ENCODE measurements around the gene METAP1.
"Not testable (repeated sequence)": the region's sequence is repeated elsewhere in the genome, so short reads cannot be mapped to it uniquely, and the experiment has no call there.

The METAP1 gene

DNA sequence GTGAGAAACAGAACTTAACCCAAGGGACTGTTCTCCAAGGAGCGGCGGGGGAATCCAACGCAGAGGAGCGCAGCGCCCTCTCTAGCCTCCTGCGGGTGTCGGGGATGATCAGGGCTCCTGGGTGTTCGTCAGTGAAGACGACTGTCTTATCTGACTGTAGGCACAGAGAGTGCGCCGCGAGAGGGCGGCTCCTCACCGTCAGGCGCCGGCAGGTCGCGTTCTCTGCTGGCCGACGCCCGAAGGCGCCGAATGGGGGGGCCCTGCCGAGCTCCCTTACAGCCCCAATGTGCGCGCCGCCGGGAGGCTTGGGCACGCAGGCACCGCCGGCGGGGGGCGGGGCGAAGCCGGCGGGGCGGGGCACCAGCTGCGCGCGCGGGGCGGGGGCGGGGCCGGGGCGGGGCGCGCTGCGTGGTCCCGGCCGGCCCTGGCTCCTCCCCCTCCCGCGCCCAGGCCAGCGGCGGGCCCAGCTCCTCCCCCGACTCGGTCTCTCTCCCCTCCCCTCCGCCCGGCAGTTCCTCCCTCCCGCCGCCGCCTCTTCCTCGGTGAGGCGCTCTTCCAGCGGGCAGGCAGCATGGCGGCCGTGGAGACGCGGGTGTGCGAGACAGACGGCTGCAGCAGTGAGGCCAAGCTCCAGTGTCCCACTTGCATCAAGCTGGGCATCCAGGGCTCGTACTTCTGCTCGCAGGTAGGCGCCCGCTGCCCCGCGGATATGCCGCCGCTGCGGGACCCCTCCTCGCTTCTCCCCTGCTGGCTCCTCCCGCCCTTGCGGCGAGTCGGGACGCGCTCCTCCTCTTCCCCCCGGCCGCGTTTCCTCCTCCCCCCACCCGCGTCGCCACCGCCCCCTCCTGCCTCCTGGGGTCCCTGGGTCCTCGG, at the start of gene METAP1:
TSS of gene METAP1 (plus strand) at position 539 of the 873 bp plus-strand sequence. CDS start at position 572, 33 bp downstream.
- DNase-seq (ENCODE audit: low read depth in 2 of 2) = peak; percentile 93

DNA sequence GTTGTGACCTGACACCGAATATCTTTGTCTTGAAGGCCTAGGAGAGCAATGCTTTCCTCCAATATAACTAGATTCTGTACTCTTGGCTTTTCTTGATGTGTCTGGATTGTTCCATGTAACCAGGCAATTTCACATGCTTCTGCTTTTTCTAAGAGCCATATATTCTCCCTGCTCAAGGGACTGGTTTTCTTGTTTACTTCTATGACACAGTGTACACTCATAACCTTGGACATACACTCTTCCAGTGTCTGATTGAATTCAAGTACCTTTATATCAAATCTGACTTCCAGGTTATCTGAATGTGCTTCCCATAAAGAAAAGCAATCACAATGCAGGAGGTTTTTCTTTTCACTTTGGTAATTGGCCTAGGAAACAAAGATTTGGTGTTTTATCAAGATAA, 49.2 kb upstream of the METAP1 start:
- DNase-seq (ENCODE audit: low read depth in 2 of 2) = no peak

DNA sequence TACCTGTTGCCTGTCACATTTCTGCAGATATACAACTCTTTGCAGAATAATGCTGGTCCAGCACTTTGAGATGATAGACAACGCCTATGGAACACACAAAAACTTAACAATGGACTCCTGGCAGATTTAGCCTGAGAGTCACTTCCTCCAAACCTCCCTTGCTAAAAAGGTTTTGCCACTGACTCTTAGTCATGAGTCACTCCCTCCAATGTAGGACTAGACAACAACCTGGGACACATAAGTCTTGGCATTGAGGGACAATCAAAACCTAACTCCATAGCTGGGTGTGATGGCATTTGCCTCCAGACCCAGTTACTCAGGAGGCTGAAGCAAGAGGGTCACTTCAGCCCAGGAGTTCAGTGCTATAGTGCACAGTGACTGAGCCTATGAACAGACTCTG, 44.6 kb upstream of the METAP1 start:
- DNase-seq (ENCODE audit: low read depth in 2 of 2) = no peak

DNA sequence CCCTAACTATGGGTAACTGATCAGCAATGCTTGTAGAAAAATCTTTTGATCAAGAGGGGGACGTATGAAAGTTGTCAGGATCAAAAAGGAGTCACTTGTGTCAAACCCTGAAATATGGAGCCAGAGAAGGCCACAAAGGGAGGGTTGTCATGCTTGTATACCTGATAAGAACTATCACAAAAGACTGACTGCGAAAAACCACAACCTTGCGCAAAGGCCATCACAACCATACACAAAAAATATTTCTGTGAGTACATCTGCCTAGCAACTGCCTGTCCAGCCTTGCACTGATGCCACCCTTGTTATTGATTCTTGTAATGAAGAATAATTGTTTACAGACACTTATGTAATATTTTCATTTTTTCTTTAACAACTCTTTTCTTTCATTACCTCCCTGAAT, 43.8 kb upstream of the METAP1 start:
- no peak for DNase-seq (ENCODE audit: low read depth in 2 of 2)

DNA sequence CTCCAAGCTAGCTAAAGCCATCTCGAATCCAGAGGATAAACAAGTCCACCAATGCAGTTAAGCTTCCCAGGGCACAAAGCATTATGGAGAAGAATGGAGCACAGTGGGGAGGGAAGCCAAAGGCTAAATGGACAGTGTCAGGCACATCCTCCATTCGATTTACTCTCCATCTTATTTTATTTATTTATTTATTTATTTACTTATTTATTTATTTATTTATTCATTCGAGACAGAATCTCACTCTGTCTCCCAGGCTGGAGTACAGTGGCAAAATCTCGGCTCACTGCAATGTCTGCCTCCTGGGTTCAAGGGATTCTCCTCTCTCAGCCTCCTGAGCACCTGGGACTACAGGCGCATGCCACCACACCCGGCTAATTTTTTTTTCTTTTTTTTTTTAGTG, 40.3 kb upstream of the METAP1 start:
- DNase-seq (ENCODE audit: low read depth in 2 of 2) = no peak

DNA sequence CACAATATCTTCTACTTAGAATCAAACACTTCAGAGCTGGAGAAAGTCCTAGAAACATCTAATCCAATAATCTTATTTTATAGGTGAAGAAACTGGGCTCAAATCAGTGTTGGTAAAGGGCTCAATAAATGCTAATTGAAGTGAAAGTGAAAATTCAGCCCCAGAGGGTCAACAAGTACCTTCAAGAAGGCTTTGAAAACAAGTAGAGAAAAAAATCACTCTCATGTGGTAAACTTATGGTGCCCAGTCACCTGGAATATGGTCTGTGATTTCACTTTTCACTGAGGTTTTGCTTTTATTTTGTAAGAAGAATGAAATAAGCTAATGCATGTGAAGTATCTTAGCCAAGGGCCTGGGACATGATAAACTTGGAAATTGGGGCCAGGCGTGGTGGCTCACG, 37.5 kb upstream of the METAP1 start:
- no peak for DNase-seq (ENCODE audit: low read depth in 2 of 2)

DNA sequence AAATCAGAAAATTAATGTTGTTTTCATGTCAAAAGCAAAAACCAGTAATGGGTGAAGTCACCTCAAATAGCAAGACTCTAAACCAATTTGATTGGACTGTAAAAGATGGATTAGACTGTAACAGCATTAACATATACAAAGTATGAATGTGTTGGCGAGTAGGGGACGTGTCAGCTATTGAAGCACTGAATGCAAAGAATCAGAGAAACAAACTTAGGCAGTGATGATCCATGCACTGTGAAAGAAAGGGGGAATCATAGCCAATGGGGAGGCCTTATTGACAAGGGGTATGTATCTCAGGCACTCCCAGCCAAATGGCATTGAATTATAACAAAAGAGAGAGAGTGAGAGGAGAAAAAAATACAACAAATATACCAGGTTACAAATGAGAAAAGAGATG, 36.1 kb upstream of the METAP1 start:
- no peak for DNase-seq (ENCODE audit: low read depth in 2 of 2)

DNA sequence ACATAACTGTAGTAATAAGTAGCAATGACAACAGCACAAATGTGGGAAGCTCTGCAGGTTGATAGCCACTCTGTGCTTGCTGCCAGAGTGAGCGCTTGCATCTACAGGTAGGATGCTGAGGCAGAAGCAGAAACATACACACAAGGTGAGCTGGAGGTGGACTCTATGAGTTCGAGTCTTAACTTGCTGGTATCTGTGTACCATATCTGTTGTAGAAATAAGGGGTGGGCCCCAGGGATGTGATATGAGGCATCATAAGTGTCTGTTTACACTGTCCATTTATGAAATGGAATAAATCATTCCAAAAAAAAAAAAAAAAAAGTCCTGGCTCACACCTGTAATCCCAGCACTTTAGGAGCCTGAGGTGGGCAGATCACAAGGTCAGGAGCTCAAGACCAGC, 33.8 kb upstream of the METAP1 start:
- no peak for DNase-seq (ENCODE audit: low read depth in 2 of 2)

DNA sequence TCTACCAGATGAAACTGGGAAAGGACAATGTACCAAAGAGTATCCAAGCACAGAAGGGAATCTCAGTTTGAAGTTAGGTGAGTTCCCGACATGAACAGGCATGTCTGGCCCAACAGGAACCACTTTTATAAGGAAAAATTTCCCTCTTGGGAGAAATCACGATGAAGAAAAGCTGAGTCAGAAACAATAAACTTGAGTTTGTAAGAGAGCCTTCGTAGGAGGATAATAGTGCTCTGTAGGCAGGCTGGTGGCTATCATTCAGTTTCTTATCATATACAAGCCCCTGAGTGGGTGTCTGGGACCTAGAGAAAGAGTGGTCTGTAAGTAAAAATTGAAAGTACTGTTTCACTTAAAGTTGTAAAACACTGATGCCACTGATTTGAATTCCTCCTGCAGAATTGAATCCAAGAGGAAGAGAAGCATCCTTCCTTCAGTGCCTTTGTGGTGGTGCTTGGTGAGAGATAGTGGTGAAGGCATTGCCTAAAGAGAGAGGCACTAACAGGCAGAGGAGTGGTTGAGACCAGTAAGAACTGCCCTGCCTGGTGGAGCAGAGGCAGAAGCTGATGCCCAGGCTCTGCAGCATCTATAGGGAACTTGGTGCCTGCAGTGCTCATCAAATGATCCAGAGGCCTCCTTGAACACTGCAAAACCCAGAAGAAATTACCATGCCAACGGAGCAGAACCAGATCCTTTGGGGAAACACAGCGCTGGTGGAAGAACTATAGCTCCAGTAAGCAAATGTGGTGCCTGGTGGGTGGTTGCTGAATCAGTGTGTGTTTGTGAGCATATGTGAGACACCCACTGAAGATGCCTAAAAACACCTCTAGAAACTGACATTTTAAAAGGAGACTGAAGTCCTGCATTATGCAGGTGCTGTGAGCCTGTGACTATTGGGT, 31.7 kb upstream of the METAP1 start:
- DNase-seq (ENCODE audit: low read depth in 2 of 2) = no peak

DNA sequence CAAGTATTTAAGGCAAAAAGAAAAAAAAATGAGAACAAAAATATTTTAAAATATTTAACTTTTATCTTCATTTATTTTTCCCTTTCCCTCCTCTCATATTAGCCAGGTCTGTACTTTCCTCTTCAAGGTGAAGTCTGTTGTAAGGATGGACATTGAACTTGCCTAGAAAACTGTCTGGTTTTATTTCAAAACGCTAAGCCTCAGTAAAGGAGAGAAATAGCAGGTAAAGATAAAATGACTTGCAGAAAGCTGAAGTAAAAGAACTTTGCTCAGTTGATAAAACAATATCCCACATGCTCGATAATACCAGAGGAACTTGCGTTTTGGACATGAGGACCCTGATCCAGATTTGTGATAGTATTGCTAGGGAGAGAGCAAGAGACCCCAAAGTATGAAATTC, 28.6 kb upstream of the METAP1 start:
- DNase-seq (ENCODE audit: low read depth in 2 of 2) = no peak

DNA sequence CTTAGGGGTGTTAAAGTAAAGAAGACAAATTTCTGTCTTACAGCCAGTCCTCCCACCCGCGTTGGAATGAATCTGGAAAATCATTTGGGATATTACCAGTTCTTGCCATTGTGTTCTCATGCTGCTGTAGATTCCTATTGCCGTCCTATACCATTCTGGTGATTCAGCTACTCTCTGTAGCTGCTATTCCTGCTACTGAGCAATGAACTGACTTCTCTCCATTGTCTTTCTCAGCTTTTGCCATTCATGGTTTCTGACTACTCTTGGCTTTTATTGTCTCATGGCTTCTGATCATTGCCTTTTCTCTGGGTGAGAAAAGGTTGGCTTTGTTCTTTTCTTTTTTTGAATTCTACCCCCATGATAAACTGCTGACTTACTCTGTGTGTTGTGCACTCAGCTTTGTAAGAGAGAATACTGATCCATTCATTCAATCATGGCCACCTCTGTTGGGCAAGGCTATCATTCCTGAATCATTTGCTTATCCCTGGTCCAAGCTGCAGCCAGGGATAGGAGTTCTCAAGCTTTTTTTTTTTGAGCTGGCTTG, 27.7 kb upstream of the METAP1 start:
- no peak for DNase-seq (ENCODE audit: low read depth in 2 of 2)

DNA sequence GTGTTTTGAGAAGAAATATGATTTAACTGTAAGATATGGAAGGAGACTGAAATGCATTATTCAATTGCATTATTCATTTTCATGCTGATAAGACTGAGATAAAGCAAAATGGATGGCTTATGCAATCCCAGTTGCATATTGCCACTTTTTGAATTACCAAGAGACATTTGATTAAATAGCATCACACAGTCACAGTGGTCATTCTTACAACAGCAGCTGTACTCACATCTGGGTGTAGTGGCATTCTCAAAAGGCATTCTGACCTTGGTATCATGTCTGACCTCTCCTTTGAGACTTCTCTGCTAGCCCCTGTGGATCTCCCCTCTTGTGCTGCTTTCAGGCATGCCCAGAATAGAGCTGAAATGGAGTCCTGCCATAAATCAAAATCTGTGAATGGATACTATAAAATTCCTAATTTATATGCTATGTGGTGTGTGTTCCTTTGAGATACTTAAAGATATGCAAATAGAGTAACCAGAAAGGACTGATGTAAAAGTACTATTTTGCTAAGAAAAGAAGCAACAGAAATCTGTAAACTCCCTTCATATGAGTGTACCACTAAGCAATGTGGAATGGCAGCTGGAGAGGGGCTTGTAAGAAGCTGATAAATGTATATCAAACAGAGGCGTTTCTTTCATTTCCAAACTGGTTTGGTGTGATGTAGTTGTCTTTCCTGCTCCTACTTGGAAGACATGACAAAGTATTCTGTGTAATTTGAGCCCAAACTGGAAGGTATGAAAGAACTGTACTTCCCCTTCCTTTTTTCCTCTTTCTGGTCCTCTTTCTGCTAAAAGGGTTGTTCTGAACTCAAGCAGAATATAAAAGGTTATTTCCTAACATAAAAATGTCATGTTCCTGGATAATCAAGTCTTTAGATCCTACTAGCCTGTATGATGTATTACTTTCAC, 25.4 kb upstream of the METAP1 start:
- no peak for DNase-seq (ENCODE audit: low read depth in 2 of 2)

DNA sequence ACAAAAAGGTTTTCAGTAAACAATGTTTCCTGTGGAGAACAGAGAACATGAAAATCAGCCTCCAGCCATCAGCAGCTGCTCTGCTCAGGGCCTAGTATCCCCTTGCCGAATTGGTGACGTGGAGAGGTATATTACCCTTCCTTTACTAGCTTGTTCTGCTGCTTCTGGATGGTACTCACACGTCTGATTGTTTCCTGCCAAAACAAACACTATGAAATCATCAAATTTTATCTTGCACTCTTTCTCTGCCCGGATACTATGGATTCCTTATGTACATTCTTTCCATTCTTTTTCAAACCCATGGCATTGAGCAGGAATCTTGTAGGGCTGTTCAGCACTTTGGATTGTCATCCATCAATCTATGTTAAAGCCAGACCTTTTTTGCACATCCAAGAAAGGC, 18.8 kb upstream of the METAP1 start:
- no peak for DNase-seq (ENCODE audit: low read depth in 2 of 2)

DNA sequence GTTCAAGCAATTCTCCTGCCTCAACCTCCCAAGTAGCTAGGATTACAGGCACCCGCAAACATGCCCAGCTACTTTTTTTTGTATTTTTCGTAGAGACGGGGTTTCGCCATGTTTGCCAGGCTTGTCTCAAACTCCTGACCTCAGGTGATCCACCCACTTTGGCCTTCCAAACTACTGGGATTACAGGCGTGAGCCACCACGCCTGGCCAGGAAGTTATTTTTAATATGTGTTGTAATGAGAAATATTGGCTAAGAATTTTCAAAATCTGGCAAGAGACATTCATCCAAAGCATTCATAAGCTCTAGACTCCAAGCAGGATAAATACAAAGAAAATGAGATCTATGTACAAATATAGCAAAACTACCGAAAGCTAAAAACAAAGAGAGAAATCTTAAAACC, 18.0 kb upstream of the METAP1 start:
- no peak for DNase-seq (ENCODE audit: low read depth in 2 of 2)

DNA sequence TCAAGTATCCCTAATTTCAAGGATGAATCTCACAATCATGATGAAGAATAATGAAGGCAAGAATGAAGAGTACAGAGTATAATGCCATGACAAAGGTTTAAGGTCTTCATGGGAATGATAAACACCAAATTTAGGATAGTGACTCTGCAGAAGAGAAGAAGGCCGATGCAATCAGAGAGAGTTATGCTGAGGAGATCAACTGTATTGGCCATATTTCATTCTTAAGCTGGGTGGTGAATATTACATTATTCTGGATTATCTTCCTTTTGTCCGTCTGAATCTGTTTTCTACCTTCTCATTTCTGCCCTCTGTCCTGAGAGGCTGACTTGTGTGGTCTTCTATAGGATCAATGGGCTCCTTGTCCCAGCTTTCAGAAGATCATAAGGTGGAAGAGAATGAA, 7.8 kb upstream of the METAP1 start:
- no peak for DNase-seq (ENCODE audit: low read depth in 2 of 2)

DNA sequence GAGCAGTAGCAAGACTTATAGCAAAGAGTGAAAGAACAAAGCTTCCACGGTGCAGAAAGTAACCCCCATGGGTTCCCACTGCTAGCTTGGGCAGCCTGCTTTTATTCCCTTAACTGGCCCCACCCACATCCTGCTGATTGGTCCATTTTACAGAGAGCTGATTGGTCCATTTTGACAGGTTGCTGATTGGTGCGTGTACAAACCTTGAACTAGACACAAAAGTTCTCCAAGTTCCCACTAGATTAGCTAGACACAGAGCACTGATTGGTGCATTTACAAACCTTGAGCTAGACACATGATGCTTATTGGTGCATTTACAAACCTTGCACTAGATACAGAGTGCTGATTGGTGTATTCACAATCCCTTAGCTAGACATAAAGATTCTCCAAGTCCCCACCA, 2.7 kb upstream of the METAP1 start:
- DNase-seq (ENCODE audit: low read depth in 2 of 2) = not testable (repeated sequence)

DNA sequence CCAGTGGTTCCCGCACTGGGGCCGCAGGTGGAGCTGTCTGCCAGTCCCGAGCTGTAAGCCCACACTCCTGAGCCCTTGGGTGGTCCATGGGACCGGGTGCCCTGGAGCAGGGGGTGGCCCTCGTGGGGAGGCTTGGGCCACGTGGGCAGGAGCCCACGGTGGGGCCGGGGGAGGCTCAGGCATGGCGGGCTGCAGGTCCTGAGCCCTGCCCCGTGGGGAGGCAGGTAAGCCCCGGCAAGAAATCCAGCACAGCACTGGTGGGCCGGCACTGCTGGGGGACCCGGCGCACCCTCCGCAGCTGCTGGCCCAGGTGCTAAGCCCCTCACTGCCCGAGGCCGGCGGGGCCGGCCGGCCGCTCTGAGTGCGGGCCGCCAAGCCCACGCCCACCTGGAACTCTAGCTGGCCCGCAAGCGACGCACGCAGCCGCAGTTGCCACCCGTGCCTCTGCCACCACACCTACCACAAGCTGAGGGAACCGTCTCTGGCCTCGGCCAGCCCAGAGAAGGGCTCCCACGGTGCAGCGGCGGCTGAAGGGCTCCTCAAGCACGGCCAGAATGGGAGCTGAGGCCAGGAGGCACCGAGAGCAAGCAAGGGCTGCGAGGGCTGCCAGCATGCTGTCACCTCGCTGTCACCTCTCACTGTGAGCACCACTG, 2.0 kb upstream of the METAP1 start:
- DNase-seq (ENCODE audit: low read depth in 2 of 2) = no peak

DNA sequence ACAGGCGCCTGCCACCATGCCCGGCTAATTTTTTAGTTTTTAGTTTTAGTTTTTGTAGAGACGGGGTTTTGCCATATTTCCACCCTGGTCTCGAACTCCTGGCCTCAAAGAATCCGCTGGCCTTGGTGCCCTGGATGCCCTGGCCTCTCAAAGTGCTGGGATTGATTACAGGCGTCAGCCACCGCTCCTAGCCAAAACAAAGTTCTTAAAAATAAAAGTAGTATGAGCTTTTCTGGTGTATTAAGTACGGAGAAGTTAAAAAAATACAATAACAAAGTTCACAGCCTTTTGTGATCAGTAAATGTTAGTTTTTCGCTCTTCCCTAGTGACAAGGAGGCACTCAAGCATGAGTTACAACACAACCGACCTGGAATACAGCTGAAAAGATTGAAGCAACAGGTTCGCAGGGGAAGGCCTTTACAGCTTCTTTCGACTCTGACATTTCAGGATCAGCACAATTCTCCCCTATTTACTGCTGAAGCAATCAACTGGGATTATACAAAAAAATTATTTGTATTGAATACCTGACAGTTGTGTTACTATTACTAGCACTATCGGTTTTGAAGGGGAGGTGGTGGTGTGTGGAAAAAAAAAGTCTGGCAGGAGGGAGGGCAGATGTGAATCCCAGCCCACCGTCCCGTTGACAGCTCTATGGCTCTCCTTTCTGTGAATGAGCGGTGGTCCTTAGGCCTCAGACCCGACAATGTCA, 893 bp upstream of the METAP1 start:
- no peak for DNase-seq (ENCODE audit: low read depth in 2 of 2)

DNA sequence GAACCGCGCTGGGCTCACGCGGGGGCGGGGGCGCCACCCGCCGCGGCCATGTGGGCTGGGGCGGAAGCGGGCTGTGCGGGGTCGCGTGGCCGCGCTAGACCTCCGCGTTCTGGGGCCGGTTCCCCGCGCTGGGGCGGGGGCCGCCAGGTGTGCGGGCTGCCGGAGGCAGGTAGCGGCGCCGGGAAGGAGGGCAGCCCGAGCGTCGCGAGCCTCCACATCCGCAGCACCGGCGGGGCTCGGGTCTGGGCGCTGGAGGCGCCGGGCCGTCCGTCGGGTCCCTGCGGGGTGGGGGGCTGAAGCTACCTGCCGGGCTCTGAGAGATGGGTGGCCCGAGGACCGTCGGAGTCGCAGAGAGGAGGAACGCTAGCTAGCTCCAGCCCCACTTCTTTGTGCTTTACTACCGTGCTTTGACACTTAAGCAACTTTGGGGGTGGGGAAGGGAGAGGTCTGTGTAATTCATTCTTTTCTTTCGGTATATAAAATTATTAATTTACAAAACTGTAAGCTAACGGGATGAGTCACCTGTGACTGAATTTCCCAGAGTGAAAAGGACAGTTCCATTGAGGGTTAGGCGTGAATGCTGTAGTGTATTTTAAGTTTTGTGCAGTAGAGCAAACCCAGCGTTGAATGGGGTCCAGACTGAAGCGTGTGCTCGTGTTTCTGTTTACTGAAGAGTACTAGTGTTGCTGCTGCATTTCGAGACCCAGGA, 689 bp downstream of the METAP1 start:
- peak; percentile 7 to 10 for DNase-seq (ENCODE audit: low read depth in 2 of 2)

DNA sequence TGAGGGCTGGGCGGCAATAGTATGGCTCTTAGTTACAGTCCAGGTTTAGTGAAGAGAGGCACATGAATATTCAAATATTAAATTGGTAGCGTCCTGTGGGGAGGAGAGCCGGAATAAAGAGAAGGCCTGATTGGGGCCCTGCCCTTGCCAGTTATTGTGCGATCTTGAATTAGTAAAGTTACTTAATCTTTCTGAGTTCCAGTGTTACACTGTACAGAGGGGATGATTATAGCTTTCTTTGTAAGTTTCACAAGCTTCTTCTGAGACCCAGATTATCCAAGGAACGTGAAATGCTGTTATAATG, 1.2 kb downstream of the METAP1 start:
- no peak for DNase-seq (ENCODE audit: low read depth in 2 of 2)
